ENCODE data around the gene ABI3BP. TPM values are rescaled to one million over a fixed set of nuclear protein-coding genes. Genes with fewer than 3 reads are reported as not detected.

The ABI3BP gene
- total RNA-seq, 1 experiment from 2014 or later = 0.74 TPM

- no peak for TF ChIP-seq PREB (CRISPR knock-in tag; IDR thresholded peaks at IDR 0.05; ENCODE audit: borderline replicate concordance)
- TF ChIP-seq KAT7 (CRISPR knock-in tag; IDR thresholded peaks at IDR 0.05; ENCODE audit: borderline replicate concordance) = no peak
- TF ChIP-seq, protein P1, sequence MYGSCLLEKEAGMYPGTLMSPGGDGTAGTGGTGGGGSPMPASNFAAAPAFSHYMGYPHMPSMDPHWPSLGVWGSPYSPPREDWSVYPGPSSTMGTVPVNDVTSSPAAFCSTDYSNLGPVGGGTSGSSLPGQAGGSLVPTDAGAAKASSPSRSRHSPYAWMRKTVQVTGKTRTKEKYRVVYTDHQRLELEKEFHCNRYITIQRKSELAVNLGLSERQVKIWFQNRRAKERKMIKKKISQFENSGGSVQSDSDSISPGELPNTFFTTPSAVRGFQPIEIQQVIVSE (CRISPR knock-in tag; IDR thresholded peaks at IDR 0.05; ENCODE audit: borderline replicate concordance) = no peak
- TF ChIP-seq AFF4 (CRISPR knock-in tag; IDR thresholded peaks at IDR 0.05; ENCODE audit: borderline replicate concordance) = no peak
- no peak for TF ChIP-seq ATF1 (CRISPR knock-in tag; IDR thresholded peaks at IDR 0.05)
- no peak for TF ChIP-seq TP53 (CRISPR knock-in tag; IDR thresholded peaks at IDR 0.05)
- TF ChIP-seq, protein P2, sequence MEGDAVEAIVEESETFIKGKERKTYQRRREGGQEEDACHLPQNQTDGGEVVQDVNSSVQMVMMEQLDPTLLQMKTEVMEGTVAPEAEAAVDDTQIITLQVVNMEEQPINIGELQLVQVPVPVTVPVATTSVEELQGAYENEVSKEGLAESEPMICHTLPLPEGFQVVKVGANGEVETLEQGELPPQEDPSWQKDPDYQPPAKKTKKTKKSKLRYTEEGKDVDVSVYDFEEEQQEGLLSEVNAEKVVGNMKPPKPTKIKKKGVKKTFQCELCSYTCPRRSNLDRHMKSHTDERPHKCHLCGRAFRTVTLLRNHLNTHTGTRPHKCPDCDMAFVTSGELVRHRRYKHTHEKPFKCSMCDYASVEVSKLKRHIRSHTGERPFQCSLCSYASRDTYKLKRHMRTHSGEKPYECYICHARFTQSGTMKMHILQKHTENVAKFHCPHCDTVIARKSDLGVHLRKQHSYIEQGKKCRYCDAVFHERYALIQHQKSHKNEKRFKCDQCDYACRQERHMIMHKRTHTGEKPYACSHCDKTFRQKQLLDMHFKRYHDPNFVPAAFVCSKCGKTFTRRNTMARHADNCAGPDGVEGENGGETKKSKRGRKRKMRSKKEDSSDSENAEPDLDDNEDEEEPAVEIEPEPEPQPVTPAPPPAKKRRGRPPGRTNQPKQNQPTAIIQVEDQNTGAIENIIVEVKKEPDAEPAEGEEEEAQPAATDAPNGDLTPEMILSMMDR (IDR thresholded peaks at IDR 0.05) = no peak
- TF ChIP-seq, protein P3, sequence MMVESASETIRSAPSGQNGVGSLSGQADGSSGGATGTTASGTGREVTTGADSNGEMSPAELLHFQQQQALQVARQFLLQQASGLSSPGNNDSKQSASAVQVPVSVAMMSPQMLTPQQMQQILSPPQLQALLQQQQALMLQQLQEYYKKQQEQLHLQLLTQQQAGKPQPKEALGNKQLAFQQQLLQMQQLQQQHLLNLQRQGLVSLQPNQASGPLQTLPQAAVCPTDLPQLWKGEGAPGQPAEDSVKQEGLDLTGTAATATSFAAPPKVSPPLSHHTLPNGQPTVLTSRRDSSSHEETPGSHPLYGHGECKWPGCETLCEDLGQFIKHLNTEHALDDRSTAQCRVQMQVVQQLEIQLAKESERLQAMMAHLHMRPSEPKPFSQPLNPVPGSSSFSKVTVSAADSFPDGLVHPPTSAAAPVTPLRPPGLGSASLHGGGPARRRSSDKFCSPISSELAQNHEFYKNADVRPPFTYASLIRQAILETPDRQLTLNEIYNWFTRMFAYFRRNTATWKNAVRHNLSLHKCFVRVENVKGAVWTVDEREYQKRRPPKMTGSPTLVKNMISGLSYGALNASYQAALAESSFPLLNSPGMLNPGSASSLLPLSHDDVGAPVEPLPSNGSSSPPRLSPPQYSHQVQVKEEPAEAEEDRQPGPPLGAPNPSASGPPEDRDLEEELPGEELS (CRISPR knock-in tag; IDR thresholded peaks at IDR 0.05) = no peak
- no peak for TF ChIP-seq ETV6 (CRISPR knock-in tag; IDR thresholded peaks at IDR 0.05)
Observed at GRCh38 chr3:100744671-100745070, 248.6 kb downstream of the ABI3BP start (continued).

GRCh38 chr3:100743535-100743934 is 249.7 kb downstream of the ABI3BP start:
- no peaks in the 10 kb centered on the region for H3K27me3 Mint-ChIP-seq (ENCODE audit: low read depth)

More at GRCh38 chr3:100743535-100743934, 249.7 kb downstream of the ABI3BP start:
- no peak for ATAC-seq
- H3K4me3 Mint-ChIP-seq = no peak overlapping the region
- no peak for DNase-seq (ENCODE audit: low spot score)
- ChIA-PET POLR2A (no interaction called here), CTCF (interaction anchor here (1.1 to 1.5 kb wide), 2 partner anchors 281 to 452 kb away, joined by 3 to 4 read pairs; no protein-coding TSS in a partner anchor)
- TF ChIP-seq NR2C2 (CRISPR knock-in tag; IDR thresholded peaks at IDR 0.05) = no peak
- TF ChIP-seq, protein P4, sequence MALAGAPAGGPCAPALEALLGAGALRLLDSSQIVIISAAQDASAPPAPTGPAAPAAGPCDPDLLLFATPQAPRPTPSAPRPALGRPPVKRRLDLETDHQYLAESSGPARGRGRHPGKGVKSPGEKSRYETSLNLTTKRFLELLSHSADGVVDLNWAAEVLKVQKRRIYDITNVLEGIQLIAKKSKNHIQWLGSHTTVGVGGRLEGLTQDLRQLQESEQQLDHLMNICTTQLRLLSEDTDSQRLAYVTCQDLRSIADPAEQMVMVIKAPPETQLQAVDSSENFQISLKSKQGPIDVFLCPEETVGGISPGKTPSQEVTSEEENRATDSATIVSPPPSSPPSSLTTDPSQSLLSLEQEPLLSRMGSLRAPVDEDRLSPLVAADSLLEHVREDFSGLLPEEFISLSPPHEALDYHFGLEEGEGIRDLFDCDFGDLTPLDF (CRISPR knock-in tag; IDR thresholded peaks at IDR 0.05) = no peak
- TF ChIP-seq ZMAT4 (CRISPR knock-in tag; IDR thresholded peaks at IDR 0.05) = no peak
- TF ChIP-seq MXD4 (CRISPR knock-in tag; IDR thresholded peaks at IDR 0.05; ENCODE audit: borderline replicate concordance) = no peak
- H3K4me1 Mint-ChIP-seq = no peaks in the 10 kb centered on the region
- H3K9me3 Mint-ChIP-seq = no peaks in the 10 kb centered on the region
- no peak overlapping the region for H3K27ac Mint-ChIP-seq
- peaks cover 46% of the 10 kb centered on the region for H3K36me3 Mint-ChIP-seq
